ENCODE results near the gene PPARA. TPM values are rescaled to one million over a fixed set of nuclear protein-coding genes. Genes with fewer than 3 reads are reported as not detected.

PPARA gene
- polyA plus RNA-seq, 1 of the 3 experiments (the other 2 are of a cell fraction) = 4.5 TPM

- DNase-seq = no peak
Observed at GRCh38 chr22:46171940-46172339, 21.6 kb downstream of the PPARA start.

More at GRCh38 chr22:46171940-46172339, 21.6 kb downstream of the PPARA start:
- H3K4me3 ChIP-seq (ENCODE audit: low read depth in 2 of 2, low read length in 1 of 2) = no peak overlapping the region
- H3K36me3 ChIP-seq (replicated peaks in 1 of 2; ENCODE audit: control insufficient read depth in 1 of 2, insufficient read depth in 2 of 2, low read length in 1 of 2) = no peaks in the 10 kb centered on the region
- no peaks in the 10 kb centered on the region for H3K79me2 ChIP-seq (ENCODE audit: insufficient read depth)
- peak overlapping the region; percentile 48; the same call in 1 of the 2 replicates for H3K4me2 ChIP-seq
- WGBS (ENCODE audit: low lambda C conversion rate) = 79% methylated on average over 8 of the region's 8 CpGs
- no peaks in the 10 kb centered on the region for H4K20me1 ChIP-seq (ENCODE audit: insufficient read depth)
- CTCF ChIA-PET = no interaction called here
- peaks cover 9 to 15% of the 10 kb centered on the region in 2 experiments; a peak in 3 of 4 replicates for H3K4me1 ChIP-seq (ENCODE audit: control insufficient read depth in 1 of 2, insufficient read depth in 2 of 2, low read depth in 1 of 2, low read length in 1 of 2)
- no peak overlapping the region for H2AFZ ChIP-seq (ENCODE audit: low read depth)
- no peaks in the 10 kb centered on the region for H3K9me2 ChIP-seq
- no peaks in the 10 kb centered on the region for H3K9me3 ChIP-seq
- H3K9ac ChIP-seq = no peak overlapping the region
- H3F3A ChIP-seq (replicated peaks; ENCODE audit: insufficient read depth) = peaks cover 3% of the 10 kb centered on the region
- H3K27me3 ChIP-seq (ENCODE audit: insufficient read depth) = no peaks in the 10 kb centered on the region
- TF ChIP-seq, protein P1, sequence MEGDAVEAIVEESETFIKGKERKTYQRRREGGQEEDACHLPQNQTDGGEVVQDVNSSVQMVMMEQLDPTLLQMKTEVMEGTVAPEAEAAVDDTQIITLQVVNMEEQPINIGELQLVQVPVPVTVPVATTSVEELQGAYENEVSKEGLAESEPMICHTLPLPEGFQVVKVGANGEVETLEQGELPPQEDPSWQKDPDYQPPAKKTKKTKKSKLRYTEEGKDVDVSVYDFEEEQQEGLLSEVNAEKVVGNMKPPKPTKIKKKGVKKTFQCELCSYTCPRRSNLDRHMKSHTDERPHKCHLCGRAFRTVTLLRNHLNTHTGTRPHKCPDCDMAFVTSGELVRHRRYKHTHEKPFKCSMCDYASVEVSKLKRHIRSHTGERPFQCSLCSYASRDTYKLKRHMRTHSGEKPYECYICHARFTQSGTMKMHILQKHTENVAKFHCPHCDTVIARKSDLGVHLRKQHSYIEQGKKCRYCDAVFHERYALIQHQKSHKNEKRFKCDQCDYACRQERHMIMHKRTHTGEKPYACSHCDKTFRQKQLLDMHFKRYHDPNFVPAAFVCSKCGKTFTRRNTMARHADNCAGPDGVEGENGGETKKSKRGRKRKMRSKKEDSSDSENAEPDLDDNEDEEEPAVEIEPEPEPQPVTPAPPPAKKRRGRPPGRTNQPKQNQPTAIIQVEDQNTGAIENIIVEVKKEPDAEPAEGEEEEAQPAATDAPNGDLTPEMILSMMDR (IDR thresholded peaks at IDR 0.05) = no peak
- no peak for TF ChIP-seq RCOR1 (IDR thresholded peaks at IDR 0.05; ENCODE audit: low read length)
- TF ChIP-seq, protein P2, sequence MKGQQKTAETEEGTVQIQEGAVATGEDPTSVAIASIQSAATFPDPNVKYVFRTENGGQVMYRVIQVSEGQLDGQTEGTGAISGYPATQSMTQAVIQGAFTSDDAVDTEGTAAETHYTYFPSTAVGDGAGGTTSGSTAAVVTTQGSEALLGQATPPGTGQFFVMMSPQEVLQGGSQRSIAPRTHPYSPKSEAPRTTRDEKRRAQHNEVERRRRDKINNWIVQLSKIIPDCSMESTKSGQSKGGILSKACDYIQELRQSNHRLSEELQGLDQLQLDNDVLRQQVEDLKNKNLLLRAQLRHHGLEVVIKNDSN (IDR thresholded peaks at IDR 0.05; ENCODE audit: borderline replicate concordance, low read depth) = no peak
- no peak for TF ChIP-seq PBX3 (IDR thresholded peaks at IDR 0.05)
- TF ChIP-seq MAX (IDR thresholded peaks at IDR 0.05; ENCODE audit: low read depth) = no peak
- TF ChIP-seq RAD21 (IDR thresholded peaks at IDR 0.05; ENCODE audit: low read length) = no peak
- TF ChIP-seq MXI1 (IDR thresholded peaks at IDR 0.05; ENCODE audit: low read depth, low read length) = no peak
- TF ChIP-seq FOXM1 (IDR thresholded peaks at IDR 0.05; ENCODE audit: low read depth) = no peak
- TF ChIP-seq ZBTB33 (IDR thresholded peaks at IDR 0.05; ENCODE audit: borderline replicate concordance, low read depth) = no peak
- no peak for TF ChIP-seq REST (IDR thresholded peaks at IDR 0.05; ENCODE audit: low read depth, low read length)
- no peak for TF ChIP-seq GABPA (IDR thresholded peaks at IDR 0.05; ENCODE audit: low read depth)
- no peak for TF ChIP-seq POLR2AphosphoS5 (IDR thresholded peaks at IDR 0.05; ENCODE audit: low read depth, low read length)
- no peak for TF ChIP-seq ELF1 (IDR thresholded peaks at IDR 0.05)
- no peak for TF ChIP-seq RXRA (IDR thresholded peaks at IDR 0.05; ENCODE audit: borderline replicate concordance, low read depth)
- TF ChIP-seq MEF2A (IDR thresholded peaks at IDR 0.05; ENCODE audit: borderline replicate concordance, low read depth) = no peak
- no peak for TF ChIP-seq YY1 (IDR thresholded peaks at IDR 0.05; ENCODE audit: low read depth)
- no peak for TF ChIP-seq TAF1 (IDR thresholded peaks at IDR 0.05; ENCODE audit: borderline replicate concordance, low read depth, low read length)
- TF ChIP-seq FOSL2 (IDR thresholded peaks at IDR 0.05; ENCODE audit: borderline replicate concordance, low read depth) = no peak
- no peak for TF ChIP-seq TEAD4 (IDR thresholded peaks at IDR 0.05; ENCODE audit: borderline replicate concordance, insufficient read depth)
- no peak for TF ChIP-seq NRF1 (IDR thresholded peaks at IDR 0.05; ENCODE audit: low read depth, low read length)
- POLR2A ChIA-PET = no interaction called here
- H3K27ac ChIP-seq (ENCODE audit: low read depth in 2 of 2, low read length in 1 of 2) = no peak overlapping the region; a peak in 1 of 4 replicates
